M059J (cell line): Measurements from ENCODE around the gene ADAM15. TPM values are rescaled to one million over a fixed set of nuclear protein-coding genes. Genes with fewer than 3 reads are reported as not detected.

Experiments
- DNase-seq: peaks from one replicate; pipeline ENCODE4 v3.0.0-alpha.2; 2012; ENCODE audit warnings: low read depth
- total RNA-seq: library from RNA; depleted of rRNA; stranded (reverse); fragments of >200 nt; shearing (Covaris generic); gene quantifications from 2 replicates; pipeline ENCODE4 v1.2.3, GENCODE V29; 2014; rRNA removed

Gene ADAM15
- total RNA-seq: 74.5 and 90.0 TPM in 2 replicates

- DNase-seq: peak; percentile 78
Observed at GRCh38 chr1:155050560-155051341, at the start of gene ADAM15. Gene ADAM15 (plus strand): TSS chr1:155051316. CDS start chr1:155051387, 71 bp downstream.

- no peak for DNase-seq
Observed at GRCh38 chr1:155001425-155001674, 49.8 kb upstream of the ADAM15 start.

- DNase-seq: peak; percentile 99
Observed at GRCh38 chr1:155001675-155002463, 49.2 kb upstream of the ADAM15 start.

- DNase-seq: peak; percentile 56
Observed at GRCh38 chr1:155002464-155003226, 48.5 kb upstream of the ADAM15 start, which contains the start of gene ZBTB7B. Gene ZBTB7B (plus strand): TSS chr1:155002802. CDS start chr1:155014661, 11,859 bp downstream.

GRCh38 chr1:155003227-155003765 is 47.8 kb upstream of the ADAM15 start:
- DNase-seq: peak; percentile 63

GRCh38 chr1:155003766-155004351 is 47.3 kb upstream of the ADAM15 start:
- peak; percentile 80 for DNase-seq

GRCh38 chr1:155004352-155005075 is 46.6 kb upstream of the ADAM15 start:
- DNase-seq: peak; percentile 35

- peak; percentile 84 for DNase-seq
Observed at GRCh38 chr1:155005076-155006011, 45.8 kb upstream of the ADAM15 start.

- DNase-seq: no peak
Observed at GRCh38 chr1:155006601-155007101, 44.5 kb upstream of the ADAM15 start.

GRCh38 chr1:155007251-155007828 is 43.8 kb upstream of the ADAM15 start:
- DNase-seq: no peak

GRCh38 chr1:155008015-155008941 is 42.8 kb upstream of the ADAM15 start:
- no peak for DNase-seq

- no peak for DNase-seq
Observed at GRCh38 chr1:155009221-155009711, 41.9 kb upstream of the ADAM15 start.

GRCh38 chr1:155009742-155010141 is 41.4 kb upstream of the ADAM15 start:
- no peak for DNase-seq

GRCh38 chr1:155010211-155010918 is 40.8 kb upstream of the ADAM15 start:
- no peak for DNase-seq

- no peak for DNase-seq
Observed at GRCh38 chr1:155011004-155011416, 40.1 kb upstream of the ADAM15 start.

- no peak for DNase-seq
Observed at GRCh38 chr1:155011437-155012025, 39.6 kb upstream of the ADAM15 start.

GRCh38 chr1:155012026-155012546 is 39.0 kb upstream of the ADAM15 start:
- DNase-seq: no peak
